ENCODE results near the gene DOCK3. TPM values are rescaled to one million over a fixed set of nuclear protein-coding genes. Genes with fewer than 3 reads are reported as not detected.
"Not testable (repeated sequence)": the region's sequence is repeated elsewhere in the genome, so short reads cannot be mapped to it uniquely, and the experiment has no call there.

Gene DOCK3
- polyA plus RNA-seq, 4 donors = 0.13 to 0.34 TPM; not detected in 2

DNA sequence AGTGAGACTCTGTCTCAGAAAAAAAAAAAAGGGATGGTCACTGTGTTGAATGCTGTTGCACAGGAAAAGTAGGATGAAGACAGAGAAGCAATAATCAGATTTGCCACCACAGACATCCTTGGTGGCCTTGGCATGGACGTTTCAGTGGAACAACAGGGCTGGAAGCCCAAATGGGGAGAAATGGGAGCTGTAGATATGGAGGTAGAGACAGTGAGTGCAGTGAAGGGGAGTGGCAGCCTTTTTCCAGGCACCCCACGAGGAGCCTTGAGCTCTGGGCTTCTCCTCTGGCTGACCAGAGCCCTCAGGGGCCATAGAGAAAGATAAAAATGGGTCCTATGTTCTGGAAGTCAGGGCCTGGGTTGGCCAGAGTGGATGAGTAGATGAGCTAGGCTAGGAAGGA, 12.3 kb upstream of the DOCK3 start:
- H3K4me1 ChIP-seq (ENCODE audit: control insufficient read depth in 3 of 3, insufficient read depth in 2 of 3, low read depth in 1 of 3, low read length in 2 of 3) = no peaks in the 10 kb centered on the region
- WGBS, 3 donors = 15 to 31% (median 29%) methylated on average over 2 of the region's 2 CpGs
- H3K27me3 ChIP-seq (ENCODE audit: control insufficient read depth in 3 of 3, insufficient read depth in 3 of 3, low read length in 3 of 3) = peaks cover 0 to 7% (median 4%) of the 10 kb centered on the region in 3 donors
- H3K36me3 ChIP-seq (ENCODE audit: control insufficient read depth in 3 of 3, insufficient read depth in 2 of 3, low read depth in 1 of 3, low read length in 3 of 3) = no peaks in the 10 kb centered on the region
- no peak for DNase-seq
- FAIRE-seq = no peak
- H3K9me3 ChIP-seq (ENCODE audit: control insufficient read depth in 2 of 2, insufficient read depth in 1 of 2, low read depth in 1 of 2, low read length in 1 of 2) = no peaks in the 10 kb centered on the region
- H3K27ac ChIP-seq (ENCODE audit: low read depth in 1 of 3, low read length in 2 of 3) = no peak overlapping the region
- H3K4me3 ChIP-seq (ENCODE audit: low read depth in 1 of 3, low read length in 3 of 3) = no peak overlapping the region

DNA sequence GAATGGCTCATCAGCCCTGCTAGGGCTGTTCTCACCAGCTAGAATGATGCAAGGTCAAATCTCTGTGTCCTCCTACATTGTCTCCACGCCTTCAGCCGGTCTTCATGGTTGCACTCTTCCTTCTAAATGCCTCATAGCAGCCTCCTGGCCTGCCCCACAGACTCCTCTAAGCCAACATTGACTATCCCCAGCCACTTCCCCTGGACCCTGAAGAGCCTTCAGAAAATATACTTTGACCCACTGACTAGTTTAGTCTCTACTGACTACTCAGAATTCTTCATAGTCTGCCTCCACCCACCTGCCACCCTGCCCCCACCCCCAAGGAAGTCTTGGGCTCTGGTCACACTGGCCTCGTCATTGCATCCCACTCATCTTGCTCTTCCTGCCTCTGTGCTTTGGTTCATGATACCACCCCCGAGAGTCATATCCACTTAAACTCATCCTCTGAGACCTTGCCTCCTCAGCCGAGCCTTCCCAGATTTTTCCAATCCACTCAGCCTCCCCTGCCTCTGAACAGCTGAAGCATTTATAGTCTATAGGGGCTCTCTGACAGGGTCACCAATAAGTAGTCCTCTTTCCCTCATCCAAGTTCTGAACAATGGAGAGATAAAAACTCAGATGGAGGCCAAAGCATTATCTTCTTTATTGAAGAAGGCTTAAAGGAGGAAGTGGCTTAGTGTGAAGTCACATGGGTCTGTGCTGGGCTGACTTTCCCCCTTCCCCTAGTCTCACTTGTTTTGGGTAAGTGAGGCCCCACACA, 9.5 kb upstream of the DOCK3 start:
- H3K9me3 ChIP-seq (ENCODE audit: control insufficient read depth in 2 of 2, insufficient read depth in 1 of 2, low read depth in 1 of 2, low read length in 1 of 2) = no peaks in the 10 kb centered on the region
- H3K27me3 ChIP-seq (ENCODE audit: control insufficient read depth in 3 of 3, insufficient read depth in 3 of 3, low read length in 3 of 3) = peaks cover 0 to 13% (median 4%) of the 10 kb centered on the region in 3 donors
- H3K4me1 ChIP-seq (ENCODE audit: control insufficient read depth in 3 of 3, insufficient read depth in 2 of 3, low read depth in 1 of 3, low read length in 2 of 3) = no peaks in the 10 kb centered on the region
- no peak overlapping the region for H3K4me3 ChIP-seq (ENCODE audit: low read depth in 1 of 3, low read length in 3 of 3)
- DNase-seq = no peak
- 80 to 84% (median 81%) methylated on average over 5 of the region's 5 CpGs for WGBS, 3 donors
- no peak for FAIRE-seq
- H3K36me3 ChIP-seq (ENCODE audit: control insufficient read depth in 3 of 3, insufficient read depth in 2 of 3, low read depth in 1 of 3, low read length in 3 of 3) = no peaks in the 10 kb centered on the region
- no peak overlapping the region for H3K27ac ChIP-seq (ENCODE audit: low read depth in 1 of 3, low read length in 2 of 3)

DNA sequence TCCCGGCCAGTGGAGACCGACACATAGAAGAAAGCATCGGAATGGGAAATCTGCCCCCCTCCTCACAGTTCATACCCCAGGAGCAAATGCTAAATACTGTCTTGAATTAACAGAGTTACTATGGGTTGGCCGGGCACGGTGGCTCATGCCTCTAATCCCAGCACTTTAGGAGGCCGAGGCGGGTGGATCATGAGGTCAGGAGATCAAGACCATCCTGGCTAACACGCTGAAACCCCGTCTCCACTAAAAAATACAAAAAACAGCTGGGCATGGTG, 8.9 kb upstream of the DOCK3 start:
- FAIRE-seq; DNase-seq; H3K27ac ChIP-seq (ENCODE audit: low read depth in 1 of 3, low read length in 2 of 3); H3K9me3 ChIP-seq (ENCODE audit: control insufficient read depth in 2 of 2, insufficient read depth in 1 of 2, low read depth in 1 of 2, low read length in 1 of 2); H3K4me3 ChIP-seq (ENCODE audit: low read depth in 1 of 3, low read length in 3 of 3); H3K4me1 ChIP-seq (ENCODE audit: control insufficient read depth in 3 of 3, insufficient read depth in 2 of 3, low read depth in 1 of 3, low read length in 2 of 3); H3K36me3 ChIP-seq (ENCODE audit: control insufficient read depth in 3 of 3, insufficient read depth in 2 of 3, low read depth in 1 of 3, low read length in 3 of 3): not testable (repeated sequence)
- peaks cover 0 to 16% (median 4%) of the 10 kb centered on the region in 3 donors for H3K27me3 ChIP-seq (ENCODE audit: control insufficient read depth in 3 of 3, insufficient read depth in 3 of 3, low read length in 3 of 3)
- 81 to 90% (median 83%) methylated on average over 9 of the region's 9 CpGs for WGBS, 3 donors

DNA sequence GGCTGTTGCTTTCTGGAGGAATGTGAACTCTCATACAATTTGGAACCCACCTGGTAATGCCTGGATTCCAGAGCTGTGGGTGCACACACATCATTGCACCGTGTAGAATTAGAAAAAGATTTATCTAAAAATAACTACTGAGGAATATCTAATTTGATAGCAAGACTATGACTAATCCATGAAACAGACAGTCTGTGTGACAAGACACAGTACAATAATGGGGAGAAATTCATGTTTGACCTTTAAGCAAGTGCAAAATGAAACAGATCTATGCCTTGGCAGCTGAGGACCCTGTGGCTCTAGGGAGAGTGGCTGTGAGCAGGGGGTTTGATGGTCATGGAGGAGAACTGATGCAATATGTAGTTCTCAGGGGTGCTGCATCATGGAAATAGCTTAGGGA, 7.9 kb upstream of the DOCK3 start:
- Histone ChIP-seq H3K9me3 (ENCODE audit: control insufficient read depth in 2 of 2, insufficient read depth in 1 of 2, low read depth in 1 of 2, low read length in 1 of 2) (no peaks in the 10 kb centered on the region), H3K27me3 (ENCODE audit: control insufficient read depth in 3 of 3, insufficient read depth in 3 of 3, low read length in 3 of 3) (peaks cover 0 to 19% (median 4%) of the 10 kb centered on the region in 3 donors), H3K36me3 (ENCODE audit: control insufficient read depth in 3 of 3, insufficient read depth in 2 of 3, low read depth in 1 of 3, low read length in 3 of 3) (no peaks in the 10 kb centered on the region), H3K4me1 (ENCODE audit: control insufficient read depth in 3 of 3, insufficient read depth in 2 of 3, low read depth in 1 of 3, low read length in 2 of 3) (no peaks in the 10 kb centered on the region), H3K27ac (ENCODE audit: low read depth in 1 of 3, low read length in 2 of 3) (no peak overlapping the region), H3K4me3 (ENCODE audit: low read depth in 1 of 3, low read length in 3 of 3) (no peak overlapping the region)
- WGBS, 3 donors = 16 to 49% (median 35%) methylated on average over 1 of the region's 1 CpG
- FAIRE-seq (no peak), DNase-seq (no peak)

DNA sequence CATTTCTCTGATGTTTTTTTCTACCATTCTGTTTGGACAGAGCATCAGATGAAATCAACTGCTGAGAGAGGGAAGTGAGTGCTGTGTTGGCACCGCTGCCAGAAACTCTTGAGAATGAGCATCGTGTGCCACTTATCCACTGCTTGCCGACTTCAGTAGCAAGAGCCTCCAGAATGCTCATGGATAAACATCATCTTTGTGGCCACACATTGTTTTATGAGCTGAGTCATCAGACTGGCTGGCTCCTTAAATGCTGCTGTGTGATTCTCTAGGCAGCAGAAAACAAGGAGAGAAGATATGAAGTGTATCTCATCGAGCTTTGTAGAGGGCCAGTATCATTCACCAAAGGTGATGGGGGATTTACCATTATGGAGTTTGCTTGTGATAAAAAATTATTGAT, 3.4 kb upstream of the DOCK3 start:
- Histone ChIP-seq H3K4me1 (ENCODE audit: control insufficient read depth in 3 of 3, insufficient read depth in 2 of 3, low read depth in 1 of 3, low read length in 2 of 3) (no peaks in the 10 kb centered on the region), H3K9me3 (ENCODE audit: control insufficient read depth in 2 of 2, insufficient read depth in 1 of 2, low read depth in 1 of 2, low read length in 1 of 2) (no peaks in the 10 kb centered on the region), H3K36me3 (ENCODE audit: control insufficient read depth in 3 of 3, insufficient read depth in 2 of 3, low read depth in 1 of 3, low read length in 3 of 3) (no peaks in the 10 kb centered on the region), H3K4me3 (ENCODE audit: low read depth in 1 of 3, low read length in 3 of 3) (no peak overlapping the region), H3K27ac (ENCODE audit: low read depth in 1 of 3, low read length in 2 of 3) (no peak overlapping the region), H3K27me3 (ENCODE audit: control insufficient read depth in 3 of 3, insufficient read depth in 3 of 3, low read length in 3 of 3) (peaks cover 7 to 50% (median 10%) of the 10 kb centered on the region in 3 donors)
- 47 to 55% (median 53%) methylated on average over 4 of the region's 4 CpGs for WGBS, 3 donors
- DNase-seq (no peak), FAIRE-seq (no peak)

DNA sequence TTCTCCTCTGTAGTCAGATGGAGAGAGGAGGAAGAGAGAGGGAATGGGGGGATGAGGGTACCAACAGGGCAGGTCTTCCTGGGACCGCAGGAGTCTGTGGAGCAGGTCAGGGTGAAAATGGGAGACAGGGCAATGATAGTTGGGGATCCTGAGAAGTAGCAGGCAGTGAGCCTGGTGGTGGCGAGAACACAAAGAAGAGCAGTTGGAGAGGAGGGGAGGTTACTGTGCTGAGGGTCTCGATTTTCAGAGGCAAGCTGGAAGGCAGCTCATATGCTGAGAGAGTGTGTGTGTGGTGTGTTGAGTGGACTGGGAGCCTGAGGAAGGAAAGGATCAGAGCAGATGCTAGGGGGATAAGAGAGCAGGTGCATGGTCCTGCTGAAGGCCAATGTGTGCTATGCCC, 2.1 kb upstream of the DOCK3 start:
- H3K27me3 ChIP-seq (ENCODE audit: control insufficient read depth in 3 of 3, insufficient read depth in 3 of 3, low read length in 3 of 3) = peaks cover 7 to 58% (median 13%) of the 10 kb centered on the region in 3 donors
- FAIRE-seq (no peak), DNase-seq (no peak)
- 79 to 90% (median 82%) methylated on average over 3 of the region's 3 CpGs for WGBS, 3 donors
- H3K9me3 ChIP-seq (ENCODE audit: control insufficient read depth in 2 of 2, insufficient read depth in 1 of 2, low read depth in 1 of 2, low read length in 1 of 2) = no peaks in the 10 kb centered on the region
- no peak overlapping the region for H3K4me3 ChIP-seq (ENCODE audit: low read depth in 1 of 3, low read length in 3 of 3)
- no peaks in the 10 kb centered on the region for H3K36me3 ChIP-seq (ENCODE audit: control insufficient read depth in 3 of 3, insufficient read depth in 2 of 3, low read depth in 1 of 3, low read length in 3 of 3)
- H3K4me1 ChIP-seq (ENCODE audit: control insufficient read depth in 3 of 3, insufficient read depth in 2 of 3, low read depth in 1 of 3, low read length in 2 of 3) = no peaks in the 10 kb centered on the region
- no peak overlapping the region for H3K27ac ChIP-seq (ENCODE audit: low read depth in 1 of 3, low read length in 2 of 3)

DNA sequence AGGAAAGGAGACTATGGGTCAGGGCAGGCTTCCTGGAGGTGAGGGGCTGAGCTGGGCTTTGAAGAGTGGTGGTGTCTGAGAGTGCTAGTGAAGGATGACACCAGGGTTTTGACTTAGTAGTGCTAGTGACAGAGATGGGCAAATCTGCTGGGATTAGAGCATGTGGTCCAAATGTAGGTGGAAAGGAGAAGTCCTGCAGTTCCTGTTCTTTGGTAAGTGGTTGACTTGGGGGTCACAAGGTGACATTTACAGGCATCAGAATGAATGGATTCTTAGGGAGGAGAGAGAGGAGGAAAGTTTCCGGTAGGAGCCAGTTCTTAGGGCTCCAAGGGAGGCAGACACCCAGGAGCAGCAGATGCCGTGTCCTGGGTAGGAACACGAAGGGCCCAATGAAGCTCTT, 796 bp upstream of the DOCK3 start:
- Histone ChIP-seq H3K4me1 (ENCODE audit: control insufficient read depth in 3 of 3, insufficient read depth in 2 of 3, low read depth in 1 of 3, low read length in 2 of 3) (no peaks in the 10 kb centered on the region), H3K4me3 (ENCODE audit: low read depth in 1 of 3, low read length in 3 of 3) (no peak overlapping the region), H3K27ac (ENCODE audit: low read depth in 1 of 3, low read length in 2 of 3) (no peak overlapping the region), H3K27me3 (ENCODE audit: control insufficient read depth in 3 of 3, insufficient read depth in 3 of 3, low read length in 3 of 3) (peaks cover 7 to 63% (median 15%) of the 10 kb centered on the region in 3 donors), H3K9me3 (ENCODE audit: control insufficient read depth in 2 of 2, insufficient read depth in 1 of 2, low read depth in 1 of 2, low read length in 1 of 2) (no peaks in the 10 kb centered on the region), H3K36me3 (ENCODE audit: control insufficient read depth in 3 of 3, insufficient read depth in 2 of 3, low read depth in 1 of 3, low read length in 3 of 3) (no peaks in the 10 kb centered on the region)
- no peak for FAIRE-seq
- WGBS, 3 donors = 30 to 50% (median 40%) methylated on average over 3 of the region's 3 CpGs
- DNase-seq = no peak

DNA sequence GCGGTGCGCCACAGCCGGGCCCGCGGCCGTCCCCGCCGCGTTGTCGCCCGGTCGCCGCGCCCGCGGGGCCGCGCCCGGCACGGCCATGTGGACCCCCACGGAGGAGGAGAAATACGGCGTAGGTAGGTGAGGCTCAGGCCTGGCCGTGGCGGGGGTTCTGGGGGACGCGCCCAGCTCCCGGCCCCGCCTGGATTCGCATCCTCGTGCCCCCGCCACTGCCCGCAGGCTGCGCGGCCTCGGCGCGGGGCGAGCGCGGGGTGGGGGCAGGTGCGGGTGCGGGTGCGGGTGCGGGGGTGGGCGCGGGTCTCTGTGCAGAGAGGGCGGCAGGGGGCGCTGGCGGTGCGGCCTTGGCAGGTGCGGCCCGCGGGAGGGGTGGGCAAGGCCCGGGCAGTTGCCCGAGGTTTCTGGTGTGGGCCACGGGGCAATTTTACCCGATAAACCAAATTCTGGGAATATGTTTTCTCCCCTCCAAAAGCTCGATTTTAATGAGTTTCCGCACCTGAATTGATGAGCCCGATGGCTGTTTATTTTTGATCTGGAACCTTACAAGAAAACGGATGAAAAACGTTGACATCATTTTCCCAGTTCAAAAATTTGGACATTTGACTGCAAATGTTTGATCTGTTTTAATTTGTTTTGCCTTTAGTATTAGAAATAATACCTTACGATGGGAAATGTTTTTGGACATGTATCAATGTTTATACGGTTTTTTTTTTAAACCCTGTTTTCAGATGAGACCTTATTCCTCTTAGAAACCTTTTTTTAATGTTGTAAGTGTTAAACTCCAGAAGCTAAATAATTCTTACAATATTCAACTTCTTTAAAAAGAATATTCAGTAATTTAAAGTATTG, 678 bp downstream of the DOCK3 start:
- DNase-seq (peak in 1 of 2 donors; percentile 24), FAIRE-seq (peak; percentile 33)
- Histone ChIP-seq H3K4me1 (ENCODE audit: control insufficient read depth in 3 of 3, insufficient read depth in 2 of 3, low read depth in 1 of 3, low read length in 2 of 3) (no peaks in the 10 kb centered on the region), H3K4me3 (ENCODE audit: low read depth in 1 of 3, low read length in 3 of 3) (peak overlapping the region in 2 of 3 donors; percentile 42 to 58), H3K27ac (ENCODE audit: low read depth in 1 of 3, low read length in 2 of 3) (no peak overlapping the region), H3K9me3 (ENCODE audit: control insufficient read depth in 2 of 2, insufficient read depth in 1 of 2, low read depth in 1 of 2, low read length in 1 of 2) (no peaks in the 10 kb centered on the region), H3K36me3 (ENCODE audit: control insufficient read depth in 3 of 3, insufficient read depth in 2 of 3, low read depth in 1 of 3, low read length in 3 of 3) (no peaks in the 10 kb centered on the region), H3K27me3 (ENCODE audit: control insufficient read depth in 3 of 3, insufficient read depth in 3 of 3, low read length in 3 of 3) (peaks cover 7 to 68% (median 16%) of the 10 kb centered on the region in 3 donors)
- WGBS, 3 donors = 1 to 3% (median 2%) methylated on average over 44 to 65 of the region's 65 CpGs

Data from small intestine (tissue), 7 donors.